ENCODE measurements around the gene TTL.
"Not testable (repeated sequence)": the region's sequence is repeated elsewhere in the genome, so short reads cannot be mapped to it uniquely, and the experiment has no call there.

Gene TTL

GRCh38 chr2:112481528-112482233, at the start of gene TTL:
Gene TTL (plus strand): TSS chr2:112482156. CDS start chr2:112482345, 189 bp downstream.
- DNase-seq (ENCODE audit: extremely low read depth in 1 of 2, low read depth in 1 of 2), result peak; percentile 54 to 58

DNA sequence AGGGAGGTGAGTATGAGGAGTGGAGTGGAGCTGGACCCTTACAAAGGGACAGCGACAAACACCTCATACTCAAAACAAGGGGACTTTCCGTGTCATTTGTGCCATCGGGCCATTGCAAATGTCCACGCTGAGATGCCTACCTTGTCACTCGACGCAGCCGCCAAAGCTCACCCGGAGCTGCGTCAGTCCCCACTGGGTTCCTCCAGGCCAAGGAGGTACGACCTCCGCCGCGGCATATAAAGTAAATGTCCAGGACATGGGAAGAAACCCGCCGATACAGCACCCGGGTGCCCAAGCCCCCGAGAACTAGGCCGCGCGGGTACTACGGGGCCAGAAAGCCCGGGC, 49.6 kb upstream of the TTL start:
- not testable (repeated sequence) for DNase-seq (ENCODE audit: extremely low read depth in 1 of 2, low read depth in 1 of 2)

- peak in 1 of 2 donors; percentile 5 for DNase-seq (ENCODE audit: extremely low read depth in 1 of 2, low read depth in 1 of 2)
Measured at GRCh38 chr2:112432735-112433479, 49.0 kb upstream of the TTL start.

- peak; percentile 69 to 76 for DNase-seq (ENCODE audit: extremely low read depth in 1 of 2, low read depth in 1 of 2)
Measured at GRCh38 chr2:112433480-112433879, 48.5 kb upstream of the TTL start, which contains the start of gene RGPD8. Gene RGPD8 (minus strand): TSS chr2:112433645. CDS start chr2:112433453, 192 bp downstream.

DNA sequence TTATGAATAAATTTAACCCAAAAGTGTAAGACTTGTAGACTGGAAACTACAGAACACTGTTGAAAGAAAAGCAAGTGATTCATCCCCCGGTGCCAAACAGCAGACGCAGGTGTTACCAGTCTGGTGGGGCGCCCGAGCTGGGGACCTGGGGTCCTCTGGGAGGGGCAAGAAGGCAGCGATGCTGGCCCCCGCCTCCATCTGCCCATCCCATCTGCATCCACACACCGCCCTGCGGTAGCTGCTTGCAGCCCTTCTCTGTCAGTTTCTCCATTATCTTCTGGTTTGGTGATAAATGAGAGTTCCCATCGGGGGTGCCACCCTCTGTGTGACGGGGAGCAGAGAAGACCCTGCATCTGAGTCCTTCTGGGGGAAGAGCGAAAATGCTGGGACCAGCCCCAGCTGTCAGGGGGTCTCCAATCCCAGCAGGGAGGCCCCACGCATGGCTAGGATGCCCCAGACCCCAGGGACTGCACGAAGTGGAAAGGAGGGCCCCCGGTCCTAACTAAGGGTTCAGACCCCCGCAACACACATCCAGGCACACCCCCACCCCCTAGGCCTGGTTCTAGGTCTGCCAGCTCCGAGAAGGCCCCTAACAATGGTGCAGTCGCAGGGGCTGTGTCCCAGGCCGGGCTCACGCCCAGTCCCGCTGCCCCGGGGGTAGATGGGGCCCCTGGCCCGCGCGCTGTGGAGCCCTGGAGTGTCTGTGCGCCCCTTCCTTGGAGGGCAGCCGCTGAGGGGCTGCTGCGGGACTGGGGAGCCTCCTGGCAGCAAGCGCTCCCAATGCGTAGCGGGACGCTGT, 47.8 kb upstream of the TTL start:
- no peak for DNase-seq (ENCODE audit: extremely low read depth in 1 of 2, low read depth in 1 of 2)

- DNase-seq (ENCODE audit: extremely low read depth in 1 of 2, low read depth in 1 of 2), result not testable (repeated sequence)
Measured at GRCh38 chr2:112434890-112435715, 46.9 kb upstream of the TTL start.

GRCh38 chr2:112435716-112436431, 46.1 kb upstream of the TTL start:
- DNase-seq (ENCODE audit: extremely low read depth in 1 of 2, low read depth in 1 of 2), result not testable (repeated sequence)

DNA sequence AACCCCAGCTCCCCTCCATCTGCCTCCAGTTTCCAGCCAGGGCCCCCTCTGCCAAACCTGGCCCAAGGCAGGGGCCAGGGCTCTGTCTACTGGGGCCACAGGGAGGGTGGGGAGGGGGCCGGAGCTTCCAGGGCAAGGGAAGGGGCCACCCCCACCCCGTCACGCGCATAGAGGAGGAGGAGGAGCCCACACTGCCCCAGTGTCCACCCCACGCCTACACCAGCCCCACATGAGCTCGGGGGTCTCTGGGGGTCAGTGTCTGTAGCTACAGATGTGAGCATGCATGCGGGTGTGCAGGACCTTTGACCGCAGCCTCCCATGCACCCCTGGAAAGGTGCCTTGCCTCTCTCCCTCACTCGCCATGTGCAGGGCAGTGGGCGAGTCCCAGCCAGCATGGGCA, 45.0 kb upstream of the TTL start:
- DNase-seq (ENCODE audit: extremely low read depth in 1 of 2, low read depth in 1 of 2), result not testable (repeated sequence)

GRCh38 chr2:112437405-112437831, 44.5 kb upstream of the TTL start:
- not testable (repeated sequence) for DNase-seq (ENCODE audit: extremely low read depth in 1 of 2, low read depth in 1 of 2)

- not testable (repeated sequence) for DNase-seq (ENCODE audit: extremely low read depth in 1 of 2, low read depth in 1 of 2)
Measured at GRCh38 chr2:112438603-112439261, 43.2 kb upstream of the TTL start.

- DNase-seq (ENCODE audit: extremely low read depth in 1 of 2, low read depth in 1 of 2), result not testable (repeated sequence)
Measured at GRCh38 chr2:112444256-112444655, 37.7 kb upstream of the TTL start.

DNA sequence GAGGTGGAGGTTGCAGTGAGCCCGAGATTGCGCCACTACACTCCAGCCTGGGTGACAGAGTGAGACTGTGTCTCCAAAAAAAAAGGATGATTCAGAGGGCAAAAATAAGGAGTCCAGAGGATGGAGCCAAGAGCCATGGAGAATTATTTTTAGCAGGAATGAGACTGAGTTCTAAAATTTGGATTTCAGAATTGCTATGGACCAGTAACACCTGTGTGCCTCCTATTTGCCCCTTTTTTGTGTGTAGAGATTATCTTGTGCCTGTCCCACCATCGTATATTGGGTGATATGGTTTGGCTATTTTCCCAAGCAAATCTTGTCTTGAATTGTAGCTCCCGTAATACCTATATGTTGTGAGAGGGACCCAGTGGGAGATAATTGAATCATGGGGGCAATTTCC, 32.1 kb upstream of the TTL start:
- DNase-seq (ENCODE audit: extremely low read depth in 1 of 2, low read depth in 1 of 2), result no peak

DNA sequence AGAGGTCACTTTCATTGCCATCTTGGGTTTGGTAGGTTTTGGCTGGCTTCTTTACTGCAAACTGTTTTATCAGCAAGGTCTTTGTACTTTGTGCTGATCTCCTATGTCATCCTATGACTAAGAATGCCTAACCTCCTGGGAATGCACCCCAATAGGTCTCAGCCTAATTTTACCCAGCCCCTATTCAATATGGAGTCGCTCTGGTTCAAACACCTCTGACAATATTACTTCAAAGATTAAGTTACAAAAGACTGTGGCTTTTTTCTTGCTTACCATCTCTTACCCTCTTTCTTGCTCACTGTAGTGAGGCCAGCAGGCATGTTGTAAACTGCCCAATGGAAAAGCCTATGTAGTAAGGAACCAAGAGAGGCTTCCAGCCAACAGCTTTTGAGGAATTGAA, 30.6 kb upstream of the TTL start:
- no peak for DNase-seq (ENCODE audit: extremely low read depth in 1 of 2, low read depth in 1 of 2)

DNA sequence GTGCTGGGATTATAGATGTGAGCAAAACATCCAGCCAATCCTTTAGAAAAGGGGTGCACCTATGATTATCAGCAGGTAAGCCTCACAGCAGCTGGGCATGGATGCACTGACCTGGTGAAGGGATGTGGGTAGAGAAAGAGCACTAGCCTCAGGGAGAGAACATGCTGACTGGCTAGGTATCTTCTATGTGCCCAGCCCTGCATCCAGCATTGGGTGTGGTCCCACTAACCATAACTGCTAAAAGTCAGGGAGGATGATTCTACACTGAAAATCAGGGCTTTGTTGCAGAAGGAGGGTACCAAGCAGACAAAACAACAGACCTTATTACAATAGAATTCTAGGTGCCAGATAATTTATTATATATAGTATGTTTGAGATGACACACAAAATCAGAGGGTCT, 27.4 kb upstream of the TTL start:
- no peak for DNase-seq (ENCODE audit: extremely low read depth in 1 of 2, low read depth in 1 of 2)

- DNase-seq (ENCODE audit: extremely low read depth in 1 of 2, low read depth in 1 of 2), result no peak
Measured at GRCh38 chr2:112459372-112459771, 22.6 kb upstream of the TTL start.

GRCh38 chr2:112462178-112462577, 19.8 kb upstream of the TTL start:
- DNase-seq (ENCODE audit: extremely low read depth in 1 of 2, low read depth in 1 of 2), result no peak

- DNase-seq (ENCODE audit: extremely low read depth in 1 of 2, low read depth in 1 of 2), result no peak
Measured at GRCh38 chr2:112463256-112463655, 18.7 kb upstream of the TTL start.

DNA sequence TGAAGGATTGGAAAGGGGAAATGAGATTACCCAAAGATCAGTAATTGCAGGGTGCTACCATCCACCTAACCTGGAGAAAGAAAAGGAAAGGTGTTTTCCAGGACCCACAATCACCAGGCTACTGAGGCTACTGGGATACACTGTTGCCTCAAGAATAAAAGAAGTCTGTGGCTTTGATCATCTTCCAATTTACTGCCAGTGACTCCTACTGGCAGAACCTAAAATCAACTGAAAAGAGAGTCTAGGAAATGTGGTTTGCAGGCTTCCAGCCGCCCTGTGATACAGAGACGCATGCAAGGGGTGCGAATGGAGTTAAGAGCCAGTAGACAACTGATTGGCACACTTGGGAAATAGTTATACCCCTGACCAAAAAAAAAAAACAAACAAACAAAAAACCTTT, 16.6 kb upstream of the TTL start:
- no peak for DNase-seq (ENCODE audit: extremely low read depth in 1 of 2, low read depth in 1 of 2)

GRCh38 chr2:112472547-112473263, 9.3 kb upstream of the TTL start:
- no peak for DNase-seq (ENCODE audit: extremely low read depth in 1 of 2, low read depth in 1 of 2)
